Peyer's patch (tissue), 4 donors: Measurements from ENCODE around the gene THBS3.

Experiments used
- POLR2A ChIP-seq, 2 donors: fragments of 450-650 bp; IDR thresholded peaks; one replicate each; pipeline ENCODE4 v1.5.1; 2017; ENCODE audit warnings: antibody characterized with exemption in 2 of 2, mild to moderate bottlenecking in 2 of 2, moderate library complexity in 2 of 2
- TF ChIP-seq, protein P1 (sequence below), 6 experiments: fragments of 450-650 bp in 4 of 6; fragments of 200-600 bp in 2 of 6; sonication (generic) in 1 of 6; IDR thresholded peaks; one replicate each; pipeline ENCODE4 v1.5.1; 2017 to 2019; ENCODE audit warnings: antibody characterized with exemption in 6 of 6, mild to moderate bottlenecking in 3 of 6, moderate library complexity in 1 of 6

DNA sequence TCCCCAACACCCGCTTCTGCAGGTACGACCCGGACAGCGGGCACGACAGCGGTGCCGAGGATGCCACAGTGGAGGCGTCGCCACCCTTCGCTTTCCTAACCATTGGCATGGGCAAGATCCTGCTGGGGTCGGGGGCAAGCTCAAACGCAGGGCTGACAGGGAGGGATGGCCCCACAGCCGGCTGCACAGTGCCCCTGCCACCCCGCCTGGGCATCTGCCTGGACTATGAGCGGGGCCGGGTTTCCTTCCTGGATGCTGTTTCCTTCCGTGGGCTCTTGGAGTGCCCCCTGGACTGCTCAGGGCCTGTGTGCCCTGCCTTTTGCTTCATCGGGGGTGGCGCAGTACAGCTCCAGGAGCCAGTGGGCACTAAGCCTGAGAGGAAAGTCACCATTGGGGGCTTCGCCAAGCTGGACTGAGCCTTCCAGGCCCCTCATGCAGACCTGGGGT is 23.9 kb downstream of the THBS3 start:
- TF ChIP-seq, protein P1, sequence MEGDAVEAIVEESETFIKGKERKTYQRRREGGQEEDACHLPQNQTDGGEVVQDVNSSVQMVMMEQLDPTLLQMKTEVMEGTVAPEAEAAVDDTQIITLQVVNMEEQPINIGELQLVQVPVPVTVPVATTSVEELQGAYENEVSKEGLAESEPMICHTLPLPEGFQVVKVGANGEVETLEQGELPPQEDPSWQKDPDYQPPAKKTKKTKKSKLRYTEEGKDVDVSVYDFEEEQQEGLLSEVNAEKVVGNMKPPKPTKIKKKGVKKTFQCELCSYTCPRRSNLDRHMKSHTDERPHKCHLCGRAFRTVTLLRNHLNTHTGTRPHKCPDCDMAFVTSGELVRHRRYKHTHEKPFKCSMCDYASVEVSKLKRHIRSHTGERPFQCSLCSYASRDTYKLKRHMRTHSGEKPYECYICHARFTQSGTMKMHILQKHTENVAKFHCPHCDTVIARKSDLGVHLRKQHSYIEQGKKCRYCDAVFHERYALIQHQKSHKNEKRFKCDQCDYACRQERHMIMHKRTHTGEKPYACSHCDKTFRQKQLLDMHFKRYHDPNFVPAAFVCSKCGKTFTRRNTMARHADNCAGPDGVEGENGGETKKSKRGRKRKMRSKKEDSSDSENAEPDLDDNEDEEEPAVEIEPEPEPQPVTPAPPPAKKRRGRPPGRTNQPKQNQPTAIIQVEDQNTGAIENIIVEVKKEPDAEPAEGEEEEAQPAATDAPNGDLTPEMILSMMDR (IDR thresholded peaks at IDR 0.05), result no peak
- no peak for TF ChIP-seq POLR2A (IDR thresholded peaks at IDR 0.05)
